T-cell (primary cell): Measurements from ENCODE around the gene NCOR2. TPM values are rescaled to one million over a fixed set of nuclear protein-coding genes. Genes with fewer than 3 reads are reported as not detected.

Experiments
- ATAC-seq, 4 experiments: fragments of 200-7000 bp in 3 of 4; fragments of 150-1000 bp in 1 of 4; cut with Tn5 transposase; replicated peaks in 1 of 4; 1 replicate in 3 of 4; 2 replicates in 1 of 4; pipeline ENCODE4 v1.10.0; 2021; ENCODE audit warnings: moderate library complexity in 3 of 4, mild to moderate bottlenecking in 2 of 4, moderate number of reproducible peaks in 1 of 4
- CTCF ChIA-PET, 2 donors: fragments of 300-600 bp; sonication (Branson Sonifier 250); formaldehyde crosslinking; loops; one replicate each; lab custom pipeline; 2022; ENCODE audit warnings: antibody characterized with exemption in 2 of 2; lab: Charles Lee
- POLR2A ChIA-PET, 2 donors: fragments of 300-600 bp; sonication (Branson Sonifier 250); formaldehyde crosslinking; loops; one replicate each; lab custom pipeline; 2022; ENCODE audit warnings: antibody characterized with exemption in 2 of 2; lab: Charles Lee
- DNase-seq, 35 experiments: peaks; one replicate each; pipeline versions ENCODE4 v3.0.0 to v3.0.0-alpha.2; 2013 to 2023
- H3K27ac ChIP-seq: one replicate; pipeline ENCODE4 v1.5.1; 2013; ENCODE audit warnings: low read length
- H3K27me3 ChIP-seq, 2 experiments: replicated peaks in 1 of 2; 1 replicate in 1 of 2; 2 replicates in 1 of 2; pipeline versions ENCODE4 v1.6.1 to v1.7.0; 2013; ENCODE audit warnings: low read length in 1 of 2, mixed read lengths in 1 of 2; ENCODE audit not compliant: control insufficient read depth in 2 of 2, insufficient read depth in 2 of 2; ENCODE audit errors: extremely low read depth in 1 of 2
- H3K36me3 ChIP-seq, 2 donors: 1 replicate in 1 of 2; 2 replicates in 1 of 2; pipeline versions ENCODE4 v1.6.1 to v1.7.0; 2013; ENCODE audit warnings: low read length in 1 of 2; ENCODE audit not compliant: control insufficient read depth in 2 of 2, insufficient read depth in 1 of 2; ENCODE audit errors: extremely low read depth in 1 of 2
- H3K4me1 ChIP-seq, 2 experiments: 1 replicate in 1 of 2; 2 replicates in 1 of 2; pipeline versions ENCODE4 v1.6.1 to v1.7.0; 2013; ENCODE audit warnings: low read length in 2 of 2, mixed read lengths in 1 of 2; ENCODE audit not compliant: insufficient read depth in 2 of 2, control insufficient read depth in 1 of 2; ENCODE audit errors: extremely low read depth in 1 of 2
- H3K4me3 ChIP-seq, 2 donors: 1 replicate in 1 of 2; 2 replicates in 1 of 2; pipeline versions ENCODE4 v1.5.1 to v1.7.0; 2013; ENCODE audit warnings: mild to moderate bottlenecking in 2 of 2, low read length in 1 of 2, moderate library complexity in 1 of 2; ENCODE audit not compliant: control insufficient read depth in 1 of 2; ENCODE audit errors: extremely low read depth in 1 of 2
- H3K9me3 ChIP-seq: 2 replicates; pipeline ENCODE4 v1.7.0; 2013
- H3K27ac Mint-ChIP-seq, 2 donors: one replicate each; pipeline ENCODE4 v1.8.0; 2020 to 2021; ENCODE audit warnings: mild to moderate bottlenecking in 2 of 2, mixed read lengths in 2 of 2
- H3K27me3 Mint-ChIP-seq, 2 donors: one replicate each; pipeline ENCODE4 v1.8.0; 2021 to 2022; ENCODE audit warnings: mixed read lengths in 2 of 2
- H3K36me3 Mint-ChIP-seq: one replicate; pipeline ENCODE4 v1.8.0; 2021; ENCODE audit warnings: mixed read lengths
- H3K4me1 Mint-ChIP-seq, 3 donors: one replicate each; pipeline ENCODE4 v1.8.0; 2020 to 2022; ENCODE audit warnings: mixed read lengths in 3 of 3, mild to moderate bottlenecking in 1 of 3
- H3K4me3 Mint-ChIP-seq, 3 donors: one replicate each; pipeline ENCODE4 v1.8.0; 2020 to 2022; ENCODE audit warnings: mild to moderate bottlenecking in 3 of 3, mixed read lengths in 3 of 3, moderate library complexity in 3 of 3
- H3K9me3 Mint-ChIP-seq, 3 donors: one replicate each; pipeline ENCODE4 v1.8.0; 2020 to 2022; ENCODE audit warnings: mixed read lengths in 3 of 3
- WGBS: methylation state at CpG from one replicate; pipeline ENCODE4 v1.1.5; 2013; ENCODE audit warnings: missing lambda C conversion rate; ENCODE audit not compliant: insufficient coverage; 5-methylcytosine and 5-hydroxymethylcytosine counted together
- total RNA-seq, 35 experiments: library from RNA in 6 of 35; stranded (reverse) in 6 of 35; fragments of 120-200 nt in 1 of 35; gene quantifications; one replicate each; pipeline versions ENCODE4 v1.2.1 to v1.2.4 and lab custom pipeline; 2013 to 2026

NCOR2 gene
- total RNA-seq, 5 donors from 2014 or later (not counting 1 experiment from before 2014, with no cell fraction given) = 108 to 140 (median 127) TPM

DNA sequence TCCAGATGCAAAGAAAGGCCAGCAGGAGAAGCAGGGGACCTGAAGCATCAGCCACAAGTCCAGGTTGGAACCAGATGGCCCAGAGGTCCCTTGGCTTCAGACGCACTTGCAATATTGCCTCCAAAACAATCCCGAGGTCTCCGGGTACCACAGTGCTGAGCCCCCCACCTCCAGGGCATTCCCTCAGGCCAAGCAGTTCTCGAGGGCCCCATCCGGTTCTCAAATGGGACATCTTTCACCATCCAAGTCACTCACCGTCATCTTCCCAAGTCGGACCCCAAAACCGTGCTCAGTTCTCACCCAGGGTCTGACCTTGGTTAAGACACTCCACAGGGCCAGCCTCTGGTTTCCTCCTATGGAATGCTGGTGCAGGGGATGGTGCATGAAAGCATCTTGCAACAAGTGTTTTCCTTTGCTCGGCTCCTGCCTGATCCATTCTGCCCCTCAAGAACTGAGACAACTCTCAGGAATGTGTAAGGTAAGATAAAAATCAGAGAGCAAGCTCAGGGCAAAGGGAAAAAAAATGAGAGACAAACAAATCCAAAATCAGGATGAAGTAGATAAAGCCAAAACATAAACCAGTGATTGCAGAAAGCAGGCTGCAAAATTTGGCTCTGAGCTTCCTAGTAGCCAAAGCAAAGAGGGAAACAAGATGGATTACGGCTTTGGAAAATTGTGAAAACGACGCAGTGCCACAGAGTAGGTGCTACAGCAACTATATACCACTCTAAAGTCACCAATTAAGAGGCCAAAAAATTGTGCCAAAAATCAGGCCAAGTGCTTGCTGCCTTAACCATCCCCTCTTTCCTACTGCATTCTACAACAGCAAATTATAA lies 8.0 kb downstream of the NCOR2 start:
- no peak for DNase-seq
- peaks cover 8 to 40% of the 10 kb centered on the region in 2 experiments for H3K4me1 ChIP-seq

DNA sequence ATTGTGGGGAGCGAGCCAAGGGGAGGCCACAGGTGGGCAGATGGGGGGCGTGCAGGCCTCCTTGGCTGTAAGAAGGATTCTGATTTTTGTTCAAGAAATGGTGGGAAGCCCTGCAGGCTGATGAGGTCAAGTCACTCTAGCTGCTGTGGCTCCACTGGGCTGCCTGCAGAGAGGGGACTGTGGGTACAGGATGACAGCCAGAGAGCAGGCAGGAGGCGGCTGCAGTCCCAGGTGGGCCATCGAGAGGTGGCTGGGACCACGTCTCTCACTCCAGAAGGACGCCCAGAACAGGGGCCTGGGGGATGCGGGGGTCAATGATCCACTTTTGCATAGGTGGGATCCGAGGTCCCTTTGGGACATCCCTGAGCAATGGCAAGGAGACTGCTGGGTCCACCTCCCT lies 9.1 kb downstream of the NCOR2 start:
- Histone ChIP-seq H3K4me3 (no peak overlapping the region), H3K4me1 (peaks cover 9 to 38% of the 10 kb centered on the region in 2 experiments), H3K9me3 (no peaks in the 10 kb centered on the region), H3K27ac (no peak overlapping the region), H3K27me3 (no peaks in the 10 kb centered on the region), H3K36me3 (peaks cover 0 to 13% of the 10 kb centered on the region in 2 donors)
- Mint-ChIP-seq H3K4me3 (no peak overlapping the region), H3K9me3 (no peaks in the 10 kb centered on the region), H3K27me3 (no peaks in the 10 kb centered on the region), H3K36me3 (no peaks in the 10 kb centered on the region), H3K27ac (no peak overlapping the region), H3K4me1 (peaks cover 53 to 65% (median 59%) of the 10 kb centered on the region in 3 donors)
- no peak for DNase-seq
- ChIA-PET CTCF (no interaction called here), POLR2A (no interaction called here)
- ATAC-seq = no peak
- WGBS = 88% methylated on average over 7 of the region's 8 CpGs

More for the DNA sequence above, 8.0 kb downstream of the NCOR2 start:
- no peak overlapping the region for H3K27ac ChIP-seq
- no peak overlapping the region for H3K4me3 Mint-ChIP-seq
- WGBS = 97% methylated on average over 8 of the region's 12 CpGs
- no peaks in the 10 kb centered on the region for H3K36me3 Mint-ChIP-seq
- ChIA-PET POLR2A (no interaction called here), CTCF (no interaction called here)
- H3K27me3 ChIP-seq = no peaks in the 10 kb centered on the region
- no peaks in the 10 kb centered on the region for H3K27me3 Mint-ChIP-seq
- no peak overlapping the region for H3K4me3 ChIP-seq
- no peak overlapping the region for H3K27ac Mint-ChIP-seq
- peaks cover 0 to 14% of the 10 kb centered on the region in 2 donors for H3K36me3 ChIP-seq
- ATAC-seq = no peak
- no peaks in the 10 kb centered on the region for H3K9me3 Mint-ChIP-seq
- no peaks in the 10 kb centered on the region for H3K9me3 ChIP-seq
- H3K4me1 Mint-ChIP-seq = peaks cover 52 to 65% (median 58%) of the 10 kb centered on the region in 3 donors

DNA sequence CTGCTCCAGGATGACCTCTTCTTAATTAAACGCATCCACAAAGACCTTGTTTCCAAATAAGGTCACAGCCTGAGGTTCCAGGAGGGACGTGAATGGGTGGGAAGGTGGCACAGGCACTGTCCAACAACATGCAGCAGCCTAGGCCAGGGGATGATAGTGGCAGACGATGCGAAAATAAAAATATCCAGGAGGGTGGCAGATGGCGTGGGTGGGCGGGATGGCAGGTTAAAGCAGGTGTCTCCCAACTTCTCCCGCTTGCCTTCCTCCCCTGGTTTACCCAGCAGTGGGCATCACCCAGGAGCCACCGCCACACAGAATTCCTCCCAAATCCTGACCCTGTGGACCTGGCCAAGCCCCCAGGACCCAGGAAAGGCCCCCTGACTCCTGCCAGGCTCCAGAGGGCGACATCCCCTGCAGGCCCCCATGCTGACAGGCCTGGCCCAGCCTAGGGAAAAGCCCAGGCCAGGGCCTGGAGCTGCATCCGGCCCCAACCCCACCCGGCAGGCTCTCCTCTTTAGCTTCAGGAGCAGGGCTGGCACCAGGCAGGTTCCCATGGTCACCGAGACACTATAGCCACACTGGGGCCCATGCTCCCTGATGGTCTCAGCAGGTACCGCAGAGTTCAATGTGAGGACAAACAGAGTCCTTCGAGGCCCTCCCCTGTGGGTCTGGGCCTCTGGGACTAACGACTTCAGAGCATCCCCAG lies 9.7 kb downstream of the NCOR2 start:
- Mint-ChIP-seq H3K27me3 (no peaks in the 10 kb centered on the region), H3K27ac (no peak overlapping the region), H3K4me1 (peaks cover 55 to 64% (median 59%) of the 10 kb centered on the region in 3 donors), H3K4me3 (no peak overlapping the region), H3K36me3 (no peaks in the 10 kb centered on the region), H3K9me3 (no peaks in the 10 kb centered on the region)
- ChIA-PET POLR2A (no interaction called here), CTCF (no interaction called here)
- 96% methylated on average over 13 of the region's 15 CpGs for WGBS
- no peaks in the 10 kb centered on the region for H3K9me3 ChIP-seq
- DNase-seq = no peak
- peaks cover 9 to 37% of the 10 kb centered on the region in 2 experiments for H3K4me1 ChIP-seq
- no peak overlapping the region for H3K4me3 ChIP-seq
- no peak for ATAC-seq
- peaks cover 0 to 7% of the 10 kb centered on the region in 2 donors for H3K36me3 ChIP-seq
- H3K27me3 ChIP-seq = no peaks in the 10 kb centered on the region
- no peak overlapping the region for H3K27ac ChIP-seq

DNA sequence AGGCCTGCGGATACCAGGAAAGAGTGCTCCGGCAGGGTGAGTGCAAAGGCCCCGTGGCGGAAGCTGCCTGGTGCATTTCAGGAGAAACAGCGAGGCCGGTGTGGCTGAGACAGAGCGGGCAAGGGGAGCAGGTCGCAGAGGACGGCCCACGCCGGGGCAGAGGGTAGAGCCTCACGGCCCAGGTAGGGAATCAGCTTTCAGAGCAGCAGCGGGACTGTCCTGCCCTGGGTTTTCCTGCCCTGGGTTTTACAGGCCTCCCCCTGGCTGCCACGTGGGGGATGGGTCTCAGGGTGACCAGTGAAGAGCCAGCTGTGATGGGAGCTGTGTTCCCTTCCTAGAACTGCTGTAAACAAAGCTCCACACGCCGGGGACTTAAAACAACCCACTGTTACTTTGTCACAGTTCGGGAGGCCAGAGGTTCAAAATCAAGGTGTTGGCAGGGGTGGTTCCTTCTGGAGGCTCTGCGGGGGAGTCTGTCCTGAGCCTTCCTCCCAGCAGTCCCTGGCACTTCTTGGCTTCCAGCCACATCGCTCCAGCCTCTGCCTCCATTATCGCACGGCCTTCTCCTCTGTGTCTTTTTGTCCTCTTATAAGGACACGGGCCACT lies 10.4 kb downstream of the NCOR2 start:
- H3K4me3 ChIP-seq = no peak overlapping the region
- no peak overlapping the region for H3K27ac ChIP-seq
- Mint-ChIP-seq H3K4me1 (peaks cover 56 to 66% (median 61%) of the 10 kb centered on the region in 3 donors), H3K4me3 (no peak overlapping the region), H3K27ac (no peak overlapping the region), H3K9me3 (no peaks in the 10 kb centered on the region), H3K27me3 (no peaks in the 10 kb centered on the region), H3K36me3 (no peaks in the 10 kb centered on the region)
- ATAC-seq (no peak), DNase-seq (no peak)
- ChIA-PET POLR2A (no interaction called here), CTCF (no interaction called here)
- H3K36me3 ChIP-seq = peaks cover 0 to 7% of the 10 kb centered on the region in 2 donors
- H3K4me1 ChIP-seq = peaks cover 9 to 39% of the 10 kb centered on the region in 2 experiments
- 95% methylated on average over 21 of the region's 22 CpGs for WGBS
- no peaks in the 10 kb centered on the region for H3K27me3 ChIP-seq
- no peaks in the 10 kb centered on the region for H3K9me3 ChIP-seq

DNA sequence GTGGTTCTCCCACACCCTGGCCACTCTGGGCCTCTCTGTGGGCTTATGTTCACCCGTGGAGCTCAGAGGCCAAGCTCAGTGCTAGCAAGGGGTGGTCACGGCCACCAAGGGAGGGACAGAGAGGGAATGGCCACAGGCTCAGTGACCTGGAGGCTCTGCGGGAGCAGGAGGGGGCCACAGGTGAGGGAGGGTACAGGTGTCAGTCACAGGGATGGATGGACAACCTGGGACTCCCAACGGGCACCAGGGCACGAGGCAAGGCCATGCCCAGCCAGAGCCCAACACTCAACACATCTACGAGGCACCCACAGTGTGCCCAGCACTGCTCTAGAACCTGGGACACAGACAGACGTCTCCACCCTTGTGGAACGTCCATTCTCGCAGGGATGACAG lies 11.3 kb downstream of the NCOR2 start:
- H3K4me3 Mint-ChIP-seq = no peak overlapping the region
- DNase-seq (no peak), ATAC-seq (no peak)
- 93% methylated on average over 4 of the region's 9 CpGs for whole genome bisulfite sequencing
- H3K9me3 Mint-ChIP-seq = no peaks in the 10 kb centered on the region
- H3K9me3 ChIP-seq = no peaks in the 10 kb centered on the region
- peaks cover 0 to 7% of the 10 kb centered on the region in 2 donors for H3K36me3 ChIP-seq
- H3K27me3 Mint-ChIP-seq = no peaks in the 10 kb centered on the region
- ChIA-PET POLR2A (interaction anchor here in 1 of 2 donors (0.5 kb wide), 1 partner anchor 46 kb away, joined by 5 read pairs; no protein-coding TSS in a partner anchor), CTCF (interaction anchor here in 1 of 2 donors (0.5 kb wide), 1 partner anchor 379 kb away, joined by 4 read pairs; no protein-coding TSS in a partner anchor)
- no peaks in the 10 kb centered on the region for H3K27me3 ChIP-seq
- H3K4me1 ChIP-seq = peaks cover 9 to 43% of the 10 kb centered on the region in 2 experiments
- H3K27ac Mint-ChIP-seq = no peak overlapping the region
- peaks cover 58 to 67% (median 62%) of the 10 kb centered on the region in 3 donors for H3K4me1 Mint-ChIP-seq
- no peak overlapping the region for H3K4me3 ChIP-seq
- H3K27ac ChIP-seq = no peak overlapping the region
- H3K36me3 Mint-ChIP-seq = no peaks in the 10 kb centered on the region
